ENCODE results near the gene KCNH6. TPM values are rescaled to one million over a fixed set of nuclear protein-coding genes. Genes with fewer than 3 reads are reported as not detected.

Gene KCNH6
- polyA plus RNA-seq, 3 donors: 2.5 to 3.7 (median 2.5) TPM

- peak; percentile 45 for DNase-seq
These were observed 27.9 kb downstream of the KCNH6 start for GRCh38 chr17:63550817-63551639.

- no peak for DNase-seq
These were observed 29.1 kb downstream of the KCNH6 start for GRCh38 chr17:63552211-63552610.

DNA sequence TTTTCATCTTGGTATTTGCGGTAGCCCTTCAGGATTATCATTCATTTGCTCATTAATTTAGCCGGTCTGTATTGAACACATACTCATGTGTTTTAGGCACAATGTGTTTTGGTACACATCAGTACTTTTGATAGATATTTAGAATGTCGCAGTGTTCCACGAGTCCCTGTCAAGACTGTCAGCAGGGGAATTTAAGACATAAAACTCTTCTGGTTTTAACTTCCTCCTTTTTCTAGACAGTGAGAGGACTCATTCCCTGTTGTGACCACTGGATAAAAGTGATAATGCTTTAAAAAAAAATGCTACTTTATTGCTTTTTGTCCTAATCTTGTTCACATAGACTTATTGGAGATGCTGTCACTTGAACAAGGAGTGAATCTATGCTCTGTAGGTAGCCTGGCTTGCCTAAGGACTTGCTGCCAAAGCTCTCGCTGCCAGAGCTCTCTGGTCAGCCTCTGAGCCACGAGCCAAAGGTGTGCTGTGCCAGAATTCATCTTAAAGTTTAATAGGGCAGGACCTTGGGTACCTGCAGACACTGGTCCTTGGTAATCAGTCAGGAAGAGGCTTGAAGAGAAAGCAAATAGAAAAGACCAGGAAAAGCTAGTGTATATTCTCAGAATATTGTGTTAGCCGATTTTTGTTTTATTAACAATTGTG is 32.5 kb downstream of the KCNH6 start:
- DNase-seq: no peak

DNA sequence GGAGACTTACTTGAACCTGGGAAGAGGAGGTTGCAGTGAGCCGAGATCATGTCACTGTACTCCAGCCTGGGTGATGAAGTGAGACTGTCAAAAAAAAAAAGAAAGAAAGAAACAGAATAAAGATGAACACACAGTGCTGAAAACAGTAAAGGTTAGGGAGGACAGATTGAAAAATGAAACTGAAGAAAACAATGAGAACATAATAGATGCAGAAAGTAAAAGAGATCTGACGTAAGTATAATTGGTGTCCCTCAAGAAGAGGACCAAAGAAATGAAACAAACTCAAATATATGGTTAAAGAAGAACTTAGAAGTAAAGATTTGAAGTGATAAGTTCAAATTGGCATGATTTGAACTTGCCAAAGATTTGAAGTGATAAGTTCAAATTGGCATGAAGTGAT is 34.3 kb downstream of the KCNH6 start:
- DNase-seq: no peak

- DNase-seq: no peak
These were observed 35.3 kb downstream of the KCNH6 start for GRCh38 chr17:63558441-63558840.

DNA sequence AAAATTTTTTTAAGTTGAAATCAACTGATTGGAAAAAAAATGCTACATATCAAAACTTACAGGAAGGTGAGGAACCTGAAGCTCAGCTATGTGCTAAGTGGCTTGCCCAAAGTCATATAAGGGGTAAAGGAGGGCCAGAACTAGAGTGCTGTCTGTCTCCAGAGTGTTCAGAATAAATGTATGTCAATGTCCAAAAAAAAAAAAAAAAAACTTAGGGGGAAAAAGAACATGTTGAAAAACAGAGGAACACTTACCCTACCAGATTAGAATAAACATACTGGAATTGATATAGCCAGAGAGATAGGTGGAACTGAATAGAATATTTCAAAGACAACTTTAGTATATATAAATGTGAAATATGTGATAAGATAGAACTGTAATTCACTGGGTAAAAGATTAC is 38.7 kb downstream of the KCNH6 start:
- DNase-seq: no peak

DNA sequence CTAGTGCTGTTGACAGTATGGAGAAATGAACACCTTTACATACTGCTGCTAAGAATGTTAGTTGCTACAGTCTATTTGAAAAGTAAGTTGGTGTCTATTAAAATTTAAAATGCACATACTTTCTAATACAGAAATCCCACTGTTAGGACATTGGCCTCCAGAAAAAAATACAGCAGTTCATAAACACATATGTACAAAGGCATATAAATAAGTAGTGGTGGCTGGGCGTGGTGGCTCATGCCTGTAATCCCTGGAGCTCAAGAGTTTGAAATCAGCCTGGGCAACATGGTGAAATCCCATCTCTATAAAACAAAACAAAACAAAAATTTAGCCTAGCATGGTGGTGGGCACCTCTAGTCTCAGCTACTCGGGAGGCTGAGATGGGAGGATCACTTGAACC is 40.2 kb downstream of the KCNH6 start:
- no peak for DNase-seq

GRCh38 chr17:63564562-63564961 is 41.4 kb downstream of the KCNH6 start:
- no peak for DNase-seq

- DNase-seq: no peak
These were observed 44.1 kb downstream of the KCNH6 start for GRCh38 chr17:63567229-63567628.

GRCh38 chr17:63568563-63568962 is 45.4 kb downstream of the KCNH6 start:
- DNase-seq: no peak

DNA sequence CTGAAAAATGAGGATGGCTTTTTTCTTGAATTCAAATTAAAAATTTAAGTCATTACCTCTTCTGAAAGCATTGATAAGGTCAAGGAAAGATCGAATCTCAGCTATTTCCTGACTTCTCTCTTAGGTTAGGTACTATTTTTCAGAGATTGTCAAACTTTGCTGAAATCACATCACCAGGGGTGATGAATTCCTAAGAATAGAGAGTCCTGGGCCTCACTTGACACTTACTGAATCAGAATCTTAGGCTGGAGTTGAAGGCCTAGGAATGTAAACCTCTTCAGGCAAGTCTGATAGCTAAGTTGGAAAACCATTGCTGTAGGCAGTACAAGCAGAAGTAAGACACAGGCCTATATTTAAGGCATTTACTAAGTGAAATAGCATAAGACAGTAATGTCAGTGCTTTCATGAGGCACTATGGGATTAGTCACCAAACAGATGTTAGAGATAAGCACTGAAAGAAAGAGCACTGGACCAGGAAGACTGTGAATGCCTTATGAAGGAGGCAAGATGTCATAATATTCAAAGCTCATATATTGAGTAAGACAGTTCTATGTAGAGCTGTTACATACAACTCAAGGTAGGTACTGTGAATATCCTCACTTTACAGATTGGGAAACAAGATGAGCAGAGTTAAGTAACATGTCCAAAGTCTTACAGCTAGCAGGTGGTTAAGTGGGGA is 48.6 kb downstream of the KCNH6 start:
- no peak for DNase-seq

GRCh38 chr17:63573634-63574033 is 50.5 kb downstream of the KCNH6 start:
- DNase-seq: no peak

DNA sequence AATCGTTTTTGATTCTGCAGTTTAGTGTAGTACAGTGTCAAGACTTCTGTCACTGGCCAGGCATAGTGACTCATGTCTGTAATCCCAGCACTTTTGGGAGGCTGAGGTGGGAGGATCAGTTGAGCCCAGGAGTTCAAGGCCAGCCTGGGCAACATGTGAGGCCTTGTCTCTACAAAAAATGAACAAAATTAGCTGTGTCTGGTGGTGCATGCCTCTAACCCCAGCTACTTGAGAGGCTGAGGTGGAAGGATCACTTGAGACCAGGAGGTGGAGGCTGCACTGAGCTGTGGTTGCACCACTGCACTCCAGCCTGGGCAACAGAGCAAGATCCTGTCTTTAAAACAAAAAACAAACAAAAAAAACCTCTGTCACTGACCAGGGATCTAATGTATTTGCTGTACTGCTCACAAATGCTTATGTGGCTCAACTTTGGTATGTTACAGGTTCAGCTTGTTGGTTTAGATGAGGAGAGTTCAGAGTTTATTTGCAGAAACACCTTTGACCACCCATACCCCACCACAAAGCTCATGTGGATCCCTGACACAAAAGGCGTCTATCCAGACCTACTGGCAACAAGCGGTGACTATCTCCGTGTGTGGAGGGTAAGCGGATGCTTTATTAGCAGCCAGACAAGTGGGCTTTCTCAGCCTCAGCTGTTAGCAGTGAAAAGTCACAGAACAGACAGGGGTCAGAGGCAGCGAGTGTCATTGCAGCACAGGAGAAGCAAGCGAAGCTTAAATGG is 55.0 kb downstream of the KCNH6 start:
- DNase-seq: no peak

GRCh38 chr17:63578769-63579111 is 55.6 kb downstream of the KCNH6 start:
- DNase-seq: no peak

- no peak for DNase-seq
These were observed 56.5 kb downstream of the KCNH6 start for GRCh38 chr17:63579633-63580032.

DNA sequence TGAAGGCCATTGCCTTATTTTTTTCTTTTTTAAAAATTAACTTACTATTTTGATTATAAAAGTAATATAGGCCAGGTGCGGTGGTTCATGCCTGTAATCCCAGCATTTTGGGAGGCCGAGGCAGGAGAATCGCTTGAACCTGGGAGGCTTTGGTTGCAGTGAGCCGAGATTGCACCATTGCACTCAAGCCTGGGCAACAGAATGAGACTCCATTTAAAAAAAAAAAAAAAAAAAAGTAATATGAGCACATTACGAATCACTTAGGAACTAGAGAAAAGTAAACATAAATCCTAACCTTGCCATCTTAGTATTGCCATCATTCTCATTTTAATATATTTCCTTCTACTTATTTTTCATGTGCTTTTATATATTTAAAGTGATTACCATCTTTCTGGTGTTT is 64.6 kb downstream of the KCNH6 start:
- no peak for DNase-seq

DNA sequence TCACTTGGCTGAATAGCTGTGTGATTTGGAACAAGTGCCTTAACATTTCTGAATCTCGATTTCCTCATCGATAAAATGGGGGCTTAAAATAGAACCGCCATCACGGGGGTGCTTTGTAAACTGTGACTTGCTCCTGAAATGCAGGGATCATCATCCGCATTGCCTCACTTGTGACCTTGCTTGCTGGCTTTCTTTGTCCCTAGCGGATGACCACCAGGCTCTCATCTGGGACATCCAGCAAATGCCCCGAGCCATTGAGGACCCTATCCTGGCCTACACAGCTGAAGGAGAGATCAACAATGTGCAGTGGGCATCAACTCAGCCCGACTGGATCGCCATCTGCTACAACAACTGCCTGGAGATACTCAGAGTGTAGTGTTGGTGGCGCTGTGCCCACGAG is 65.6 kb downstream of the KCNH6 start:
- DNase-seq: no peak

DNA sequence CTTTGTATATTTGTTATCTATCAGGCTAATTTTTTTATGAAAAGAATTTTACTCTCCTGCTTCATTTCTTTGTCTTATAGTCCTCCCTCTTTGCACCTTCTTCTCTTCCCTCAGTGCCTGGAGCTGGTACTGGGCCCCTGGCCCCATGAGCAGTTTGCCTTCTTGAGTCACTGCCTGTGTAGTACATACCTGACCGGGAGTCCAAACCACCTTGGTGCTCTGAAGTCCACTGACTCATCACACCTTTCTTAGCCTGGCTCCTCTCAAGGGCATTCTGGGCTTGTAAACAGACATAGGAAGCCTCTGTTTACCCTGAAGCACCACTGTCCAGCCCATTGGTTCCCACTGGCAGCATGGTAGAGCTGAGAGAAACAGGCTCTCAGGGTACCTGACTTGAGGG is 66.5 kb downstream of the KCNH6 start:
- no peak for DNase-seq

- no peak for DNase-seq
These were observed 69.6 kb downstream of the KCNH6 start for GRCh38 chr17:63592797-63593196.

DNA sequence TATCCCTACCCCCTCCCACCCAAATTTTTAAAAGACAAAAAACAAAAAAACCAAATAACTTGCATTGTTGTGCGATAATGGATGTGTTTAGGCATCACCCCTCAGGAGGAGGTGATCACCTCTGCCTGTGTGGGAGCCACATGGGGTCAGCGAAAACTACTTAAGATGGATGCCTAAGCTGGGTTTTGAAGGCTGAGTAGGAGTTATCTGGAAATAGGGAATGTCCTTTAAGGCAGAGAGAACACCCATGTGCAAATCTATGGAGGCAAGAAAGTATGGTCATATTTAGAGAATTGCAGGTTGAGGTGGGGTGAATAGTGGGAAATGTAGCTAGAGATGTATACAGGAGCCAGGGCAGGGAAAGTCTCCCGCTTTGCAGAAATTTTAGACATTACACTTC is 72.0 kb downstream of the KCNH6 start:
- DNase-seq: no peak
